Endothelial cell (in vitro differentiated cells): Measurements from ENCODE around the gene CRABP2. TPM values are rescaled to one million over a fixed set of nuclear protein-coding genes. Genes with fewer than 3 reads are reported as not detected.
A peak's percentile ranks its signal among the peaks of the same experiment; 100 is the strongest.

Experiments used
- DNase-seq: peaks from one replicate; pipeline ENCODE4 v3.0.0; 2021; ENCODE audit warnings: low spot score
- H3K27ac Mint-ChIP-seq: one replicate; pipeline ENCODE4 v1.8.0; 2021; ENCODE audit warnings: mixed read lengths, inconsistent platforms; ENCODE audit not compliant: unreplicated experiment
- H3K27me3 Mint-ChIP-seq: one replicate; pipeline ENCODE4 v1.8.0; 2021; ENCODE audit warnings: mild to moderate bottlenecking, moderate library complexity, mixed read lengths, inconsistent platforms; ENCODE audit not compliant: unreplicated experiment
- H3K36me3 Mint-ChIP-seq: one replicate; pipeline ENCODE4 v1.8.0; 2021; ENCODE audit warnings: mild to moderate bottlenecking, low read depth, mixed read lengths, inconsistent platforms; ENCODE audit not compliant: unreplicated experiment
- H3K4me1 Mint-ChIP-seq: one replicate; pipeline ENCODE4 v1.8.0; 2021; ENCODE audit warnings: mild to moderate bottlenecking, mixed read lengths, inconsistent platforms; ENCODE audit not compliant: unreplicated experiment
- H3K4me3 Mint-ChIP-seq: one replicate; pipeline ENCODE4 v1.8.0; 2021; ENCODE audit warnings: mild to moderate bottlenecking, mixed read lengths, inconsistent platforms; ENCODE audit not compliant: unreplicated experiment
- H3K9me3 Mint-ChIP-seq: one replicate; pipeline ENCODE4 v1.8.0; 2021; ENCODE audit warnings: mixed read lengths, inconsistent platforms; ENCODE audit not compliant: unreplicated experiment
- CTCF ChIP-seq: fragments of 200-600 bp; sonication (generic); IDR thresholded peaks from one replicate; pipeline ENCODE4 v1.5.0; 2021; ENCODE audit warnings: antibody characterized with exemption; ENCODE audit not compliant: unreplicated experiment
- total RNA-seq: library from RNA; stranded (reverse); fragmentation: NEBNext Ultra II Directional; extraction: Animal tissue kit (Norgen Biotek cat#: 25700); gene quantifications from one replicate; pipeline ENCODE4 v1.2.1, GENCODE V29; 2021; ENCODE audit not compliant: unreplicated experiment

CRABP2 gene
- total RNA-seq, 1 donor from 2014 or later: 9.5 TPM

- Mint-ChIP-seq H3K4me1 (peaks cover 30% of the 10 kb centered on the region), H3K4me3 (no peak overlapping the region), H3K36me3 (peaks cover 21% of the 10 kb centered on the region), H3K27ac (no peak overlapping the region), H3K9me3 (no peaks in the 10 kb centered on the region), H3K27me3 (peaks cover 32% of the 10 kb centered on the region)
- no peak for TF ChIP-seq CTCF
- no peak for DNase-seq
These were observed 49.4 kb downstream of the CRABP2 start for GRCh38 chr1:156655904-156656516.

DNA sequence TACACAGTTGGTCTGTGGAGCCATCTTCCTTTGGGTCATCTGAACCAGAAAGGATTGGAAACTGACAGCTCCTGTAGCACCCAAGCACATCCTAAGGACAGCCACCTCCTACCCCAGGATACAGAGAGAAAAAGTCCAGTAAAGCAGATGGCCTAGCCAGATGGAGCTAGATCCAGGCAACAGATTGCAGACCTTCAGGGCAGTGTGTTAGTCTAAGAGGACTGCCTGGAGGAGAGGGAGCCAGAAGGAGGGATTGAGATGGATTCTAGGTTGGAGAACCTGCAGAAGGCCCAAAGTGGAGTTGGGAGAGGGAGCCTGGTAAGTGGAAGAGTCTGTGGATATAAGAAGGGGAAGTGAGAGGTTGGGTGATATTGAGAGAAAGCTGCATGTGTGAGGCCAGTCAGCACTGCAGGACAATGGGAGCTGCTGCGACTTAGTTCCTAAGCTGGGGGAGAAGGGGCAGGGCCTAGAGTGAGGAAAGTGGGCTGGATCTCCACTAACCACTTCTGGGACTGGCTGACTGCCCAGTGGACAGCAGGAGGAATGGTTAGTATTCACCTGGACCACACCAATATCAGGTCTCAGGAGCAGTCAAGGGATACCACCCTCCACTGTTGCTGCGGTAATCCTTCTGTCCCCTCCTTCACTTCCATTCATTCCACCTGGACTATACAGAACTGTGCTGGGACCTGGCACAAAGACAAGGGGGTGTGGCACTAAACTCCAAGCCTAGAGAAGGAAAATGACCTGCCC lies 50.1 kb downstream of the CRABP2 start:
- DNase-seq: no peak
- Mint-ChIP-seq H3K36me3 (peaks cover 19% of the 10 kb centered on the region), H3K9me3 (no peaks in the 10 kb centered on the region), H3K4me1 (peaks cover 23% of the 10 kb centered on the region), H3K27me3 (peaks cover 31% of the 10 kb centered on the region), H3K4me3 (no peak overlapping the region), H3K27ac (no peak overlapping the region)
- TF ChIP-seq CTCF: no peak

- H3K4me3 Mint-ChIP-seq: peak overlapping the region; percentile 65
- no peak for TF ChIP-seq CTCF
- no peak for DNase-seq
- peaks cover 18% of the 10 kb centered on the region for H3K36me3 Mint-ChIP-seq
- H3K9me3 Mint-ChIP-seq: no peaks in the 10 kb centered on the region
- peaks cover 19% of the 10 kb centered on the region for H3K4me1 Mint-ChIP-seq
- H3K27ac Mint-ChIP-seq: no peak overlapping the region
- peaks cover 29% of the 10 kb centered on the region for H3K27me3 Mint-ChIP-seq
These were observed 50.7 kb downstream of the CRABP2 start for GRCh38 chr1:156654700-156655099.

GRCh38 chr1:156652992-156653355 lies 52.4 kb downstream of the CRABP2 start:
- Mint-ChIP-seq H3K36me3 (peaks cover 13% of the 10 kb centered on the region), H3K4me1 (peaks cover 8% of the 10 kb centered on the region), H3K27me3 (peaks cover 19% of the 10 kb centered on the region), H3K27ac (peak overlapping the region; percentile 3), H3K4me3 (peak overlapping the region; percentile 26), H3K9me3 (no peaks in the 10 kb centered on the region)
- DNase-seq: no peak
- no peak for TF ChIP-seq CTCF
